NCI-H2227 (cell line): ENCODE measurements around the gene PRRC2B.
"Not testable (repeated sequence)": the region's sequence is repeated elsewhere in the genome, so short reads cannot be mapped to it uniquely, and the experiment has no call there.

ENCODE experiments used
- DNase-seq: peaks from one replicate; lab custom pipeline; 2025; ENCODE audit not compliant: unreplicated experiment; lab: John Stamatoyannopoulos, UW

Gene PRRC2B

GRCh38 chr9:131432597-131433301, 38.9 kb downstream of the PRRC2B start:
- DNase-seq, result no peak

GRCh38 chr9:131433302-131433854, 39.5 kb downstream of the PRRC2B start:
- no peak for DNase-seq

DNA sequence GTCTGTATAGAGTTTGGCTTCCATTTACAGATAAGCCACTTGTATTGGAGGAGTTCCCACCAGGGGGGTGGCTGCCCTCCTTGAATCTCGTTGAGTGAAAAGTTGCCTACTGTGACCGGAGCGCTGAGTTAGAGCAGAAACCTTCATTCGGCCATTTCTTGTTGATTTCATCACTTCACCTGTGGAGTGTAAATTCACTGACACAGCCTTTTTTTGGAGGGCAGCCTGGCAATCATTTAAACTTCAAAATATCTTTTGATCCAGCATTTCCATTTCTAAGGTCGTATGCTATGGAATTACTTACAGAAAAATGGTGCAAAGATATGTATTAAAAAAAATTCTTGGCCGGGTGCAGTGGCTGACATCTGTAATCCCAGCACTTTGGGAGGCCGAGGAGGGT, 40.8 kb downstream of the PRRC2B start:
- DNase-seq, result no peak

- DNase-seq, result no peak
Measured at GRCh38 chr9:131436376-131436775, 42.5 kb downstream of the PRRC2B start.

GRCh38 chr9:131436865-131437271, 43.0 kb downstream of the PRRC2B start:
- no peak for DNase-seq

DNA sequence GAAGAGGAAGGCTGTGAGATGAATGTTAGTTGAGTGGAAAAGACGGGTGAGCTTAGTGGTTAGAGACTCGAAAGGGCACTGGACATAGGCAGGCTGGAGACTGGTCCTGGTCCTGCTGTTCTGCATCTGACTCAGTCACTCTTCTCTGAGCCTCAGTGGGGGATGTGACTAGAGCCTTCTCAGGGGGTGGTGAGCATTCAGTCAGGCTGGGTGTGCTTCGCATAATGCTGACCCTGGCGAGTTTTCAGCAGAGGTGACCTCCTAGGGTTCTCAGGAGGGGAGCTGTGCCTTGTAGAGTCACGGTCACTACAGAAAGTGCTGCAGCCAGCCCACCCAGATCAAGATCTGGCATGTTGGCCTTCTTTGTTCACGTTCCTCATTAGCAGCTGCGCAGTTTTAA, 44.3 kb downstream of the PRRC2B start:
- DNase-seq, result no peak

DNA sequence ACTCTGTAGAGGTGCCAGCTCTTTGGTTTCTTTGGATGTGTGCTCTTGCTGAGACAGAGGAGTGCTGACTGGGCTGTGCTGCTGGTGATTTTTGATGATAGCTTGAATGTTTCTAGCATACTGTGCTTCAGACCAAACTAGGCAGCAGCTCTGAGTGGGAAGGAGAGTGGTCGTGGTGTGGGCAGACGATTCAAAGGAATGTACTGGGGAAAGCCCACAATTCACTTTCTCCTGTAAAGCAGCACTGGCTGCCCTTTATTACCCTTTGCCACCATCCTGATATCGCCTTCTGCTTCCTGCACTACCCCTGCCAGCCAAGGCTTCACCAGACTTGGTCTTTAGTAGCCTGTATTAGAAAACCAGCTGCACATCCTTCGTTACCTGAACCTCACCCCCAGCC, 45.3 kb downstream of the PRRC2B start:
- DNase-seq, result no peak

DNA sequence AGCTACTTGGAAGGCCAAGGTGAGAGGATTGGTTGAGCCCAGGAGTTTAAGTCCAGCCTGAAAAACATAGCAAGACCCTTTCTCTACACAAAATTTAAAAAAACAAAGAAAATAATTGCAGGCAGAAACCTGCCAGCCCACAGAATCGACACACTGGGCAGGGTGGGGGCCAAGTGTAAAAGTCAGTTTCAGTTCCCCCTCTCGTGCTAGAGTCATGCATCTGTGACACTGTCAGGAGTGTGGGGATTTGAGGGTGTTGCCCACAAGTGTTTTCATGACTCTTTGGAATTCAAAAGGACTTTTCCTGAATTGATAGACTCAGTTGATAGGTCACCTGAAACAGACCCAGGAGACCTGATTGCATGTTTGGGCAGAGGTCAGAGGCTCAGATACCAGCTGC, 47.6 kb downstream of the PRRC2B start:
- DNase-seq, result no peak

- DNase-seq, result no peak
Measured at GRCh38 chr9:131442351-131442750, 48.5 kb downstream of the PRRC2B start.

DNA sequence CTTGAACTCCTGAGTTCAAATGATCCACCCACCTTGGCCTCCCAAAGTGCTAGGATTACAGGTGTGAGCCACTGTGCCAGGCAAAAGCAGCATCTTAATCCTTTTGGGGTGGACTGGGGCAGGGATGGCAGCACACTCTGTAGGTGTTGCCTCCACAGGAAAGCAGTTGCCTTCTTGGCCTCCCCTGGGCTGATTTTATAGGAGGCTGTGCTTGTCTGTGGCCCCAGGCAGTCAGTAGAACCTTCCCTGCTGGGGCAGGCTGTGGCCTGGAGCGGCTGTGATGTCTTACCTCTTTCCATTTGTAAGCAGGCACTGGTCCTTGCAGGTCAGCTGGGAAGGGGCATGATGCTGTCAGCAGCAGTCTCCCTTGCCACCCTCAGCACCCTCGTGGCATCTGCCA, 49.8 kb downstream of the PRRC2B start:
- DNase-seq, result no peak

DNA sequence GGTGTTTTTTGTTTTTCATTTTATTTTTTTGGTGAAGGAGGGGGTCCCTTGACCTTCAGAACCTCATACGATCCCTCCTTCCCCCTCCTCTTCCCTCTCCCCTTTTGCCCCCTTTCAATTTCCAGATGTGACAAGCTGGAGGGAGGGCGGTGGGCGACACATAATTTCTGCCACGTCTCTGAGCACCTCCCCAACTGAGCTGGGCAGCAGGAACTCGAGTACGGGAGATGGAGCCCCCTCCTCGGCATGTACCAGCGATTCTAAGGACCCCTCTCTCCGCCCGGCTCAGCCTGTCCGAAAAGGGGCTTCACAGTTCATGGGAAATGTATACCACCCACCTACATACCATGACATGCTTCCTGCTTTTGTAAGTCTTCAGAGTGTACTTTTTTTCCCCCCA, 52.4 kb downstream of the PRRC2B start:
- DNase-seq, result no peak

DNA sequence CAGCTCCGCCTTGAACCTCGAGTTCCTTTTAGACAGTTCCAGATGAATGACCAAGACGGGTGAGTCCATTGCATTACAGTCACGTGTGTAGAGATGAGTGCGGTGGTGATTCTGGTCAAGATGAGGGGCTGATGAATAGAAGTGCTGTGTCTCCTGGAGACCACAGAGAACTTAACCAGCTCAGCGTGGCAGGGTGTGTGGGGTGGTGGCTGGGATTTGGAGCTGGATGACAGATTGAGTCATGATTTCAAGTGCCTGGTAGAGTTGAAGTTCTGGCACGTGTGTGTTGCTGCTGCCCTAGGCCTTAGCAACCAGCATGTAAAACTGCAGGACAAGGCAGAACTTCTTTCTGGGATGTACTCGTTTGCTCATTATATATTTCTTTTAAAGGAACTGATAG, 53.3 kb downstream of the PRRC2B start:
- DNase-seq, result no peak

- DNase-seq, result no peak
Measured at GRCh38 chr9:131447600-131447999, 53.7 kb downstream of the PRRC2B start.

- no peak for DNase-seq
Measured at GRCh38 chr9:131448818-131449217, 54.9 kb downstream of the PRRC2B start.

GRCh38 chr9:131449276-131449675, 55.4 kb downstream of the PRRC2B start:
- DNase-seq, result no peak

GRCh38 chr9:131454028-131454427, 60.1 kb downstream of the PRRC2B start:
- DNase-seq, result no peak

- not testable (repeated sequence) for DNase-seq
Measured at GRCh38 chr9:131455655-131456054, 61.8 kb downstream of the PRRC2B start.

- no peak for DNase-seq
Measured at GRCh38 chr9:131457746-131458145, 63.9 kb downstream of the PRRC2B start.

GRCh38 chr9:131459056-131459455, 65.2 kb downstream of the PRRC2B start:
- DNase-seq, result no peak

- no peak for DNase-seq
Measured at GRCh38 chr9:131461166-131461565, 67.3 kb downstream of the PRRC2B start.

GRCh38 chr9:131464354-131465000, 70.6 kb downstream of the PRRC2B start:
- DNase-seq, result no peak

DNA sequence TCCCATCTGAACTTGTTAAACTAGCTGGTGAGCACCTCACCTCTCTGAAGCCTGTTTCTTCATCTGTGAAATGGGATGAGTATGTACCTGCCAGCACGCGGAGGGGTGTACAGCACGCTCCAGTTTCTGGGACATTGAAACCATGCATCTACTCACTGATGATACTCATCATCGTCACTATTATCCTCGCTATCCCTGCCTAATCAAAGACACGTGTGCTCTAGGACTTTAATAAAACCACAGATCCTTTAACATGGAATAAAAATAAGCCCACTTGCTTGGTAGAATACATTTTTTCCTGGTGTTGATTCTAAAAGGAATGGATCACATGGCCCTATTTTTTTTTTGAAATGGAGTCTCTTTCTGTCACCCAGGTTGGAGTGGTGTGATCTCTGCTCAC, 71.5 kb downstream of the PRRC2B start:
- no peak for DNase-seq
